Measurements from ENCODE around the gene UNC5CL.

UNC5CL gene

GRCh38 chr6:41063884-41064285 lies 24.9 kb upstream of the UNC5CL start:
- DNase-seq, result no peak

- DNase-seq, result no peak
Observed at GRCh38 chr6:41062056-41062455, 23.0 kb upstream of the UNC5CL start.

- no peak for DNase-seq
Observed at GRCh38 chr6:41061196-41061726, 22.2 kb upstream of the UNC5CL start.

GRCh38 chr6:41059556-41059955 lies 20.5 kb upstream of the UNC5CL start:
- no peak for DNase-seq

- no peak for DNase-seq
Observed at GRCh38 chr6:41058783-41059181, 19.8 kb upstream of the UNC5CL start.

- no peak for DNase-seq
Observed at GRCh38 chr6:41056768-41057490, 17.9 kb upstream of the UNC5CL start.

GRCh38 chr6:41055149-41055548 lies 16.1 kb upstream of the UNC5CL start:
- DNase-seq, result no peak

GRCh38 chr6:41054511-41054910 lies 15.5 kb upstream of the UNC5CL start:
- no peak for DNase-seq

- no peak for DNase-seq
Observed at GRCh38 chr6:41053041-41053440, 14.0 kb upstream of the UNC5CL start, which contains the start of gene APOBEC2. APOBEC2 (plus strand) TSS chr6:41053202; CDS start chr6:41053348, 146 bp downstream.

GRCh38 chr6:41051873-41052272 lies 12.9 kb upstream of the UNC5CL start:
- no peak for DNase-seq

- no peak for DNase-seq
Observed at GRCh38 chr6:41050536-41050935, 11.5 kb upstream of the UNC5CL start.

- no peak for DNase-seq
Observed at GRCh38 chr6:41049955-41050354, 10.9 kb upstream of the UNC5CL start.

GRCh38 chr6:41049521-41049920 lies 10.5 kb upstream of the UNC5CL start:
- no peak for DNase-seq

- no peak for DNase-seq
Observed at GRCh38 chr6:41047745-41048732, 9.0 kb upstream of the UNC5CL start.

- DNase-seq, result no peak
Observed at GRCh38 chr6:41047306-41047705, 8.3 kb upstream of the UNC5CL start.

GRCh38 chr6:41046084-41046483 lies 7.1 kb upstream of the UNC5CL start:
- no peak for DNase-seq

- DNase-seq, result no peak
Observed at GRCh38 chr6:41045664-41046063, 6.6 kb upstream of the UNC5CL start.

- DNase-seq, result no peak
Observed at GRCh38 chr6:41043151-41043550, 4.1 kb upstream of the UNC5CL start.

GRCh38 chr6:41042226-41043055 lies 3.4 kb upstream of the UNC5CL start, which contains the start of gene TSPO2:
TSPO2 (plus strand) TSS chr6:41042467; CDS start chr6:41042986, 519 bp downstream.
- DNase-seq, result no peak

GRCh38 chr6:41040940-41041536 lies 2.0 kb upstream of the UNC5CL start:
- no peak for DNase-seq

GRCh38 chr6:41040101-41040939 lies 1.3 kb upstream of the UNC5CL start:
- no peak for DNase-seq
